GM21390 (cell line): ENCODE measurements around the gene SNX3.
"Not testable (repeated sequence)": the region's sequence is repeated elsewhere in the genome, so short reads cannot be mapped to it uniquely, and the experiment has no call there.

Experiments used
- ATAC-seq: cut with Tn5 transposase; IDR thresholded peaks from one replicate; pipeline ENCODE4 v1.9.1; 2021; ENCODE audit not compliant: unreplicated experiment

The SNX3 gene

DNA sequence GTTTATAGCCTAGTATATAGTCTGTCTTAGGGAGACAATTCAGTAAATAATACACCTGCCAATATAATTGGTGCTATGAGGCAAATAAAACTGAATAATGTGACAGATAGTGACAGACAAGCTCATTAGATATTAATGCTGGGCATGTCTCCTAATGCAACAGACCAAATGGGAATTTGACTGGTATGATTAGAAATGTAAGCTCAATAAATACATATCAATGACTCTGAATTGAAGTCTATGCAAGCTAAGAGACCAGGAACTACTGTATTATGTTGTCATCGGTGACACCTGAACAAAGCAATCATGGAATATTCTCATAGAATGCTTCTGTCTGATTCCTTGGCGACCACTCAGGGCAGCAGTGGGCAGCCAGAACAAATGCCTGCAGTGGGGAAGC, 2.5 kb upstream of the SNX3 start:
- ATAC-seq: no peak

DNA sequence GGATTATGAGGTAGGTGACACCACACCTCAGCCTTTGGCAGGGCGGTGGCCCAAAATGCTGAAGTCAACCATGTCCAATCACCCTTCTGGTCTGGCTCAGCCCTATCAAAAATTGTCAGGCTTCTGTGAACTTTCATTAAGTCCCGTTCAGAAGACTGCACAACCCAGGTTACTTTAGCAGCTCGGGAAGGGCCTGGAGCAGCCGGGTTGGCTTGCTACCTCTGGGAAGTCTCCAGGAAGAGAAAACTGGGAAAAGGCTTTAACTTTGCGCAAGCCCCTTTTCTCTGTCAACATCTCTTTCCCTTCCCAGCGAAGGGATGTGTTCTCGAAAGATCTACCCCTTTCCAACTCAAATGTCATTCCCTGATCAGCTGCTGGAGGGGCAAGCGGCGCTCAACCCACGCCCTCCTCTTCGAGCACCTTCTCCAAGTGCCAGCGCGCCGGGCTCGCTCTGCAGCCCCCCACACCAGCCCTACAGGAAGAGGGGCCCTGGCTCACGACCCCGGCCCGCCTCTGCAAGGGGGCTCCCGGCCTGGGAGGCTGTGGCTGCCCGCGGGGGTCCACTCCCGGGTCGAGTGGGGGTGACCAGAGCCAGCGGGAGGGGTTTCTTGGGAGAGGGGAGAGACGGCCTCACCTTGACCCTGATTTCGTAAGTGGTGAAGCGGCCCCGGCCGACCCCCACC, 573 bp downstream of the SNX3 start:
- ATAC-seq: peak; percentile 8

DNA sequence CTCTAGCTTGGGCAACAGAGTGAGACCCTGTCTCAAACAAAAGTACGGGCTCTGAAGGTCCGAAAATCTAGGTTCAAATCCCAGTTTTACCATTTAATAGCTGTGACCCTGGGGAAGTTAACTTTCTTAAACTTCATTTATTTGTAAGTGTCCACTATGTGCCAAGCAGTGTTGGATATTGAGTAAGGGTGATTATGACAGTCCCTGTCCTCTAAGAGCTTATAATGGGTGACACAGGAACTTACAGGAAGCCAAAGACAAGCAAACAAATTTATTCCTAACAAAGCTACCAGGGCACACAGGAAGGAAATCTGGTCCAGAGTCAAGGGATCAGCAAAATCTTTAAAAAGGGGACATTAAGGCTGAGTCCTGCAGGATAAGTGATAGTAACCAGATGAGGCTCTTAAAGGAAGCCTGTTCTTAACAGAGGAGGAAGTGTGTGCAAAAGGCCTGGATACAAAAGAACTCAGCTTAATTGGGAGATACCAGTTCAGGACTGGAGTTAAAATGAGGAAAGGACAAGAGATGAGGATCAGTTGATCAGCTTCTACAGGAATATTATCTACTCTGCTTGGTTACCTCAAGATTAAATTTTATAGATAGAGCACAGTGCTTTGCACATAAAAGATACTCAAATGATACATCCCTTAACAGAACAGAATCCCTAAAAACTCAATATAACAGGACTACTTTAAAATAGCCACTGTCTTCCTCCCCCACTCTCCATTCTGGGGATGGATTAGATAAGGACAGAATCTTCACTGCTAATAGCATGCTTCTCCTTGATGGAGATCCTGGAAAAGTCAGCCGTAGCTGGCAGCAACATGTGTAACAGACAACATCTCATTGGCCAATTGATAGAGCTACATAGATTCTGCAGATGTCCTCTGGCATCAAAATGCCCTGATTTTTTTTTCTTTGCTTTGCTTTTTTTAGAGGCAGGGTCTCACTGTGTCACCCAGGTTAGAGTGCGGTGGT, 6.1 kb downstream of the SNX3 start:
- ATAC-seq: no peak

DNA sequence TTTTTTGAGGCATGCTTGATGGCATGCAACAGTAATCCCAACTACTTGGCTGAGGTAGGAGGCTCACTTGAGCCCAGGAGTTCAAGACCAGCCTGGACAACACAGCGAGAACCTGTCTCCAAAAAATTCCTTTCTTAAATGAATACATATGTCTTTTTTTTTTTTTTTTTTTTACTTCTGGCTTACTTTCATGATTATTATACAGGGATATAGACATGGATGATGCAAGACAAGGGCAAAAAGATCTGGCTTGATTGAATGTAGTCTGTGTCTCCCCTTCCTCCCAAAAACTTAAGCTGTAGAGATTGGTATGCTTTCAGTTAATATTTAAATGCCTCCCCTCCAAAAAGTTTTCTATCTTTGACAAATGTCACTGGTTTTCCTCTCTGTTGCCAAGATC, 7.6 kb downstream of the SNX3 start:
- ATAC-seq: no peak

DNA sequence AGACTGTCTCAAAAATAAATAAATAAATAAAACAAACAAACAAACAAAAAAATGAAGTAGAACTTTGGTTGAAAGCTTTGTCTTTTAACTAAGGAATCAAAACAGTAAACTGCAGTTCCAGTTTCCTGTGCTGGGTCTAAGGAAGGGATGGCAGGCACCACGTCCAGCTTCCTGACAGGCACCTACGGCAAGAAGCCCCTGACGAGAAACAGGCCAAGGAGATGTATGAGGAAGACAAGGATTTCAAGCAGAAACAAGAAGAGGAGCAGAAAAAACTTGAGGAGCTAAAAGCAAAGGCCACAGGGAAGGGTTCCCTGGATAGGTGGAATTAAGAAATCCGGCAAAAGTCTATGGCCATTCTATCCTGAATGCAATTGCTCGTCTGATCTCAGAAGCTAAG, 8.8 kb downstream of the SNX3 start:
- ATAC-seq: no peak

DNA sequence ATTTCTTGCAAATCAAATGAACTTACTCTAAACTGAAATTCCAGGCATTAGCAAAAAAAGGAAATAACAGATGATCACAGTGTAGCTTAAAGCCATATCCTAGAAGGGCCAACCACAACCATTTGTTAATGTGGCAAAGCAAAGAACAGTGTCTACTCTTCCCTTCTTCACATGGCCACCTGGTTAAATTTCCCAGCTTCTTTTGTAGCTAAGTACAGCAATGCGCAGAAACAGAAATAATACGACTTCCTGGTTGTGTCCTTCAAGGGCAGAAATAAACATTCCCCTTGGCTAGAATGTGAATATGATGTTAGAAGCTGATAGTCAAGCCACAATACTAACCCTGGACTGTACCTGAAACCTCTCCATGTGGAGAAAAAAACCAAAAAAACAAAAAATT, 9.6 kb downstream of the SNX3 start:
- no peak for ATAC-seq

DNA sequence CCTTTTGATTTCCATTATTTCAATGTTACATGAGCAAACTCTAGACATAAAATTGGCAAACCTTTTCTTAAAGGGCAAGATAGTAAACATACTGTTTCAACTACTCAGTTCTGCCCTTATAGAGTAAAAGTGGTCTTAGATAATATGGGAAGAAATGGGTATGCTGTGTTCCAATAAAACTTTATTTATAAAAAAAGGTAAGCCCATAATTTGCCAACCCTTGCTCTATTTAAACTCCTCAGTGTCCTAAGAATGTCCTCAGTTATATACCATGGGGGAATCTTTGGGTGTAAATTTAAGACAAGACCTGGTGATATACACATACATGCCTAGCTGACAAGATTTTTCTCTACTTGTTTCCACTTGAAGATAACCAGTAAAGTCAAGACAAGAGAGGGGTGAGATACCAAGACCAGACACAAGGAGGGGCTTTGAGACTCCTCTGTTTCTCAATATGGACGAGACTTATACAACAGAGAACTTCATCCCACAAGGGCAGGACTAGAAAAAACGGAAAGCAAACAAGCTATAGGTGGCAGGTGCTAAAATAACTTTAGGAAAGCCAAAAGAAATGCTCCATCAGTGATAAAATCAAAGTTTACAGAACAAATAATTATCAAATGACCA, 10.5 kb downstream of the SNX3 start:
- no peak for ATAC-seq

DNA sequence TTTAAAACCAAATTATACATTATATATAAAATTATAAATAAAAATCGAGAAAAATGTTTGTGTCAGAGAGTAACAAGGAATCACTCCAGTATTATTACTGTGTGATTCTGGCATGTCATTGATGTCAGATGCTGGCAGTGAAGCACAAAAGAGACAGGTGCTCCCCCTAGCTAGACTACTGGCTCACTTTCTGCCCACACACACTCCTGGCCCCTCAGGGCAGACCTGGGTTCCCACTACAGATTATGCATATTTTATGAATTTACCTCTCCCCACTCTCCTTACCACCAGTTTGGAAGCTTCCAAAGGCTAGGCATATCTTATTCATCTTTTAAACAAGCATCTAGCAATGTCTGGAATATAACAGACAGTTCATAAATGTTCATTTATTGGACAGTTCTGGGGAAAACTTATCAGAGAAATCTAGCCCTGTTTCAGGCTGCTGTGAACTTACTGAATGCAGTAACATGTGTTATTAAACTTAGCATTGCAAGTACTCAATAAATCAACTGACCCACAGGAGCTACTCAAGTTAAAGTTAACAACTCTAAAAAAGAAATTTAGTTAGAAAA, 12.8 kb downstream of the SNX3 start:
- no peak for ATAC-seq

DNA sequence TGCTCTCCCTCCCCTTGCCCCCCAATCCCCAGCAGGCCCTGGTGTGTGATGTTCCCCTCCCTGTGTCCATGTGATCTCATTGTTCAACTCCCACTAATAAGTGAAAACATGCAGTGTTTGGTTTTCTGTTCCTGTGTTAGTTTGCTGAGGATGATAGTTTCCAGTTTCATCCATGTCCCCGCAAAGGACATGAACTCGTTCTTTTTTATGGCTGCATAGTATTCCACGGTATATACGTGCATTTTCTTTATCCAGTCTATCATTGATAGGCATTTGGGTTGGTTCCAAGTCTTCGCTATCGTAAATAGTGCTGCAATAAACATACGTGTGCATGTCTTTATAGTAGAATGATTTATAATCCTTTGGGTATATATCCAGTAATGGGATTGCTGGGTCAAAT, 15.7 kb downstream of the SNX3 start:
- not testable (repeated sequence) for ATAC-seq

DNA sequence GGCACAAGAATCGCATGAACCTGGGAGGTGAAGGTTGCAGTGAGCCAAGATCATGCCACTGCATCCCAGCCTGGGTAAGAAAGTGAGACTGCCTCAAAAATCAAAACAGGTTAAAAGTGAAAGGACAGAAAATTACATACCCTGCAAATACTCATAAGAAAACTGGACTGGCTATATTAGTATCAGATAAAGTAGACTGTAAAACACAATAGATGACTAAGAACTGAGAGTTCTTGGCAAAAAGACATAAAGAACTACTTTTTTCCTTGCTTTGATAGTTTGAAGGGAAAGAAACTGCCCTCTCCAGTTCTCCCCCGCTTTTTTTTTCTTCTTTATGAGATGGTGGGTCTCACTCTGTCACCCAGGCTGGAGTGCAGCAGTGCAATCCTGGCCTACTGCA, 17.0 kb downstream of the SNX3 start:
- no peak for ATAC-seq

DNA sequence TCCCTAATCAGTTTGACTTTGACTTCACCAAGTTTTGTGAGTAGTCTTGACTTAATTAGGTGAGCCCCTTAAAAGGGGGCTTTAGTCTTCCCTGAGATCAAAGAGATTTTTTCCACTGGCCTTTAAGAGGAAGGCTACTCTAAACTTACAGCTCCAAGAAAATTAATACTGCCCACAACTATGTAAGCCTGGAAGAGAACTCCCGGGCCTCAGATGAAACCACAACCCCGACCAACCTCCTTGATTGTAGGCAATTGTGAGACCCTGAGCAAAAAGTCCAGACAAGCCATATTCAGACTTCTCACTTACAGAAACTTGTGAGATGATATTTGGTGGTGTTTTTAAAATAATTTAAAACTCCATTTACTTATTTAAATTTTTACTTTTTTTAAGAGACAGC, 18.1 kb downstream of the SNX3 start:
- ATAC-seq: no peak

DNA sequence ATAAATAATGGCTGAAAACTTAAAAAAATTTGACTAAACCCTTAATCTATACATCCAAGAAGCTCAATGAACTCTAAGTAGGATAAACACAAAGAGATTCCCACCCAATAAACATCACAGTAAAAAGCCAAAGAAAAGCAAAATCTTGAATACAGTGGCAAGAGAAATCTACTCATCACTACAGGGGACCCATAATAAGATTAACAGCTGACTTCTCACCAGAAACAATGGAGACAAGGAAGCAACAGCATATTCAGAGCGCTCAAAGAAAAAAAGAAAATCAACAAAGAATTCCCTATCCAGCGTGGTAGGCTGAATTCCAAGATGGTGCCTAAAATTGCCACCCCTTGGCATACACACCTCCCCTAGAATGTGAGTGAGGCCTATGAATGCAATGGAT, 18.6 kb downstream of the SNX3 start:
- no peak for ATAC-seq

DNA sequence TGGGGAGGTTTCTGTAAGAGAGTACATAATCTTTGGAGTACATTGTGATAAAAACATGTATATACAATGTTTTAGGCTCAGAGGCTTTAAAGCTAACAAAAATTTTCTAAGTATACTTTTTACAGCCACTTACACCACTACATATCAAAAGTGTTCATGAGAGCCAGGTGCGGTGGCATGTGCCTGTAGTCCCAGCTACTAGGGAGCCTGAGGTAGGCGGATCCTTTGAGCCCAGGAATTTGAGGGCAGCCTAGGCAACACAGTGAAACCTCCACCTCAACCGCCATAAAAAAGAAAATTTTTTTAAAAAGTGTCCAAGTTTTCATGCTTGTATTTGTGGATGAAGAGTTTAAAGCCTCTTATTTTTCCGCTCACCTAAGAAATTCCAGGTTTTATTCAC, 22.5 kb downstream of the SNX3 start:
- ATAC-seq: no peak

DNA sequence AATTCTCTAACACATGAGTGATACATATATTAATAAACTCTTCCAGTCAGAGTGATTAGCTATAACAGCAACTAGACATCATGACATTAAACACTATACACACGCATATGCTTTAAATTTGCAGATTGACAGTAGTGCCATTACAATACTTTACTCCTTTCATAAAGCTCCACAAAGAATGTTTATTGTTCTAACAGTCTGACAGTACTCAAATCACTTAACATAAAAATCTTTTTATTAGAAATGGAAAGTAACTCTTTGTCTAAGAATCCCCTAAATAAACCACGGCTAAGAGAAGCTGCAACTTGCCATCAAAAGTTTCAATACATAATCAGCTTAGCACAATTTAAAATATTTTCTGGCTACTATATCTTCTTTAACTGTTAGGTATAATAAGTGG, 24.0 kb downstream of the SNX3 start:
- no peak for ATAC-seq

DNA sequence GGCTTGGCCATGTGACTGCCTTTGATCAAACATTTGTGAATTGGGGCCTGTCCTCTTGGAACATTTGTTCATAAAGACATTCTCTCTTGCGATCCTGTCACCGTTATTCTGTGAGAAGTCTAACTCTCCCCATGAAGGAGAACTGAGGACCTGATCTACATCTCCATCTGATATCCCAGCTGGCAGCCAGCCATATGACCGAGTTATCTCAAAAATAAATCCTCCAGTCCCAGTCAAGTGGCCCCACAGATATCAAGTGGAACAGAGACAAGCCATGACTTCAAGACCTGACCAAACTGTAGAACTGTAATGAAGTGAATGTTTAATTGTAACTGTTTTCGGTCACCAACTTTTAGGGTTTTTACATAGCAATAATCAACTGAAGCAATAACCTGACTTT, 25.7 kb downstream of the SNX3 start:
- no peak for ATAC-seq

DNA sequence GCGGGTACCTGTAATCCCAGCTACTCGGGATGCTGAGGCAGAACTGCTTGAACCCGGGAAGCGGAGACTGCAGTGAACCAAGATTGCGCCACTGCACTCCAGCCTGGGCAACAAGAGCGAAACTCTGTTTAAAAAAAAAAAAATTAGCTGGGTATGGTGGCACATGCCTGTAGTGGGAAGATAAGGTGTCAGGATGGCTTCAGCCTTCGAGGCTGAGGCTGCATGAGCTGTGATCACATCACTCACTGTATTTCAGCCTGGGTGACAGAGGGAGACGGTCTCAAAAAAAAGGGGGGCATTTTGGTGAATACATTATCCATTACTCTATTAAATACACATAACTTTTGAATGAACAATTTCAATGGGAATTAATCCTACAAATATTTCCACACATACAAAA, 32.4 kb downstream of the SNX3 start:
- ATAC-seq: no peak

DNA sequence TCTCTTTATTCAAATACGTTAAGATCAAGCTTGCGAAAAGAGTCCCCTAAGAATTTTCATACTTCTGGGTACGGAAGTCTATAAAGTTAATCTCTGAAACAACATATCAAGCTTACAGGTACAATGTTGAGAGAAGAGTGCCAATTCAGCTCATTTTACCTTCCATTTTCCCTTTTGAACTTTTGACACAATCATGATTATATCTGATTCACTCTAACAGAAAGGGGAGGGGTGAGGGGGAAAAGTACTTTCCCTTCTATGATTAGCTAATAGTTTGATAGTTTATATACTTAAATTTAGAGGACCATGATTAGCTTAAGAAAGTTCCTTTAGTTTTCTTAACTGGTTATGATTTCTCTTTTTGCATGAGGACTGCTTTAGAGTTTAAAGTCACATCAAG, 33.5 kb downstream of the SNX3 start:
- ATAC-seq: no peak

DNA sequence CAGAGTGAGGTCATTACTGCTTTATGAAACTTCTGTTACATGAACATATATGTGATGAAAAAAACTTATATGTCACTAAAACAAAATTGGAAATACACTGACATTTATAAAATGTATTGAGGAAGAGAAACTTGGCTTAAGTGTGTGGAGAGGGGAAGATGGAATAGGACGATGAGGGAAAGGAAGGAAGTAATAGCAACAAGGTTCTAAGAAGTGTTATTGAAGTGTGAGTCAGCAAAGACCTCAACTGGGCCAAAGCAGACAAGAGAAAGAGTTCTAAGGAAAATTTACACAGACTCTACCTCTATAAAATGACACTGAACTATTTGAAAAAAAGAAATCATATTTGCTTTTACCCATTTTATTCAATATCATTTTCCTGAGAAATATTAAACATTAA, 38.3 kb downstream of the SNX3 start:
- no peak for ATAC-seq

DNA sequence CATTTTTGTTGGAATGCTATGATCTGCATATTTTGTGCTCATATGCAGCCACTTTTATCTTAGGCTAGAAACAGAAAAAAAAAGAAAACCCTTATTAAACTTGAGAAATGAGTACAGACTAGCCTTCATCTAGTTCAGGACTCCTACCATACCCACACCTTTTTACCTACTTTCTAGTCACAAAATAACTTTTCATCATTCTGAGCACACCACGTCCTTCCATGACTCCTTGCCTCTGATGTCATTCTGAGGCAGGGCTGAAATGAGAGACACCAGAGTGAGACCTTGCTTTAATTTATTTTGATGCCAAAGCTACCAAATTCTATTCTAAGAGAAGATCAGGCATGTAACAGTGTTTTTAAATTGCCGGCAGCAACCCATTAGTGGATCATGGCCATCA, 38.8 kb downstream of the SNX3 start:
- no peak for ATAC-seq

DNA sequence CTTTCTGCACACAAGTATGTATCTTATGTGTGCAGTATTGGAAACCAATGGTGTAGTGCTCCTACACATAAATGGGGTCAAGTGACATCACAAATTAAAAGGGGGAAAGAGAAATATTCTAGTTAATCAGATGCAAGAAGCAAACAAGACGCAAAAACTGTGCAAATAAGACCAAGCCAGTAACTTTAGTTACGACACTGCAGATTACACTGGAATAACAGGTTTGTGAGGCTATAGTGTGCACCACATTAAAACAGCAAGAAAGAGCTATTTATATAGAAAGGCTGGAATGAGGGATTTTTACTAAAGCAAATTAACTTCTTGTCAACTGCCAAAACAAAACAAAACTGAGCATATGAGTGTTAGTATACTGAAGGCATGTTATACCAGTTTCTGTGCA, 49.2 kb downstream of the SNX3 start:
- no peak for ATAC-seq

DNA sequence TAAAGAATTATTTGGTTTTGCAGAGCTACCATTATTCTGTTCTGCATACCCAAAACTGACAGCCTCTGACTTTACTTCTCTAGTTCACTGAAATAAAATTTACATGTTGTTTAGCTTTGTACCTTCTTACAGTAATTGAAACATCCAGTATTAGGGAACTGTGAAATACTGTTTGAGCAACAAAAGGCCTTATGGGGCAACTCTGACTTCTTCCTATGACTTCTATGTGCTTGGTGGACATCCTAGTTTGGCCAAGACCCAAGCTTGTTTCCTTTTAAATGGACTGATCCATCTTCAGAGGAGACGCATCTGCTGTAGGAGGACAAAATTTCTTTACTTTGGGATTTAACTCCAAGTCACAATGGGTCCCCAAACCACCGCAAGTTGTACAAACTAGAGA, 50.3 kb downstream of the SNX3 start:
- no peak for ATAC-seq

DNA sequence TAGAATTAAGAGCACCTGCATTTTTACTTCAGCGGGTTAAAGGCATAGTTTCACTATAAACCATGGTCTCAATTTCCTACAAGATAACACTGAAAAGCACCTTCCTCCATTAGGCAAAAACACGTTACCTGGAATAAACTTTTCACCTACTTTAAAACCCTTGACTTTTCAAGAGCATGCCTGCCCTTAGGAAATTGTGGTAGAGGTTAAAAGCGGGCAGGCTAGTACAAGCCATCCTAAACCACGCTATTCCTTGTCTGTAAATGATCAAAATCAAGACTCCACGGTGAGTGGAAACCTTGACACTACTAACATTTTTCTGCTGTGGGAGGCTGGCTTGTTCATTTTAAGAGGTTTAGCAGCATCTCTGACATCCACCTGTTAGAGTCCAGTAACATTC, 51.1 kb downstream of the SNX3 start:
- ATAC-seq: no peak
